Endothelial cell of umbilical vein (primary cell): Measurements from ENCODE around the gene ARHGAP22. TPM values are rescaled to one million over a fixed set of nuclear protein-coding genes. Genes with fewer than 3 reads are reported as not detected.

ENCODE experiments used
- BruUV-seq: library from RNA; stranded (reverse); fragments of 400-500 nt; replicated peaks from 2 replicates; lab custom pipeline; 2021; lab: Mats Ljungman, UMichigan
- CTCF ChIA-PET: fragments of 300-600, 350-600 bp; sonication (Branson Sonifier 250); formaldehyde crosslinking; loops from one replicate; lab custom pipeline; 2021; ENCODE audit warnings: antibody characterized with exemption, inconsistent platforms; lab: Charles Lee
- POLR2A ChIA-PET: fragments of 300-600, 350-600 bp; sonication (Branson Sonifier 250); formaldehyde crosslinking; loops from one replicate; lab custom pipeline; 2021; ENCODE audit warnings: antibody characterized with exemption, inconsistent platforms; lab: Charles Lee
- DNase-seq: peaks from one replicate; pipeline ENCODE4 v3.0.0-alpha.2; 2011; ENCODE audit warnings: low read depth, low spot score
- FAIRE-seq: peaks from 2 replicates; lab custom pipeline; 2011; peaks lifted over from hg19 to GRCh38; lab: Jason Lieb, UNC
- H2AFZ ChIP-seq: 2 replicates; pipeline ENCODE4 v1.6.0; 2012; ENCODE audit warnings: low read depth, low read length, control low read depth, inconsistent platforms
- H3K27ac ChIP-seq: 2 replicates; pipeline ENCODE4 v1.5.1; 2011; ENCODE audit warnings: low read depth, mild to moderate bottlenecking, control low read depth, low read length, moderate library complexity; ENCODE audit not compliant: insufficient read depth
- H3K27me3 ChIP-seq, 2 experiments: 2 replicates each; pipeline versions ENCODE4 v1.6.0 to v1.6.1; 2011; ENCODE audit warnings: low read length in 2 of 2, mixed read lengths in 1 of 2; ENCODE audit not compliant: control insufficient read depth in 2 of 2, insufficient read depth in 2 of 2
- H3K36me3 ChIP-seq, 2 experiments: 2 replicates in 1 of 2; 3 replicates in 1 of 2; pipeline ENCODE4 v1.5.1; 2011; ENCODE audit warnings: low read length in 2 of 2, mild to moderate bottlenecking in 1 of 2, moderate library complexity in 1 of 2; ENCODE audit not compliant: control insufficient read depth in 2 of 2, insufficient read depth in 2 of 2; ENCODE audit errors: extremely low read depth in 1 of 2
- H3K4me1 ChIP-seq: 3 replicates; pipeline ENCODE4 v1.5.1; 2011; ENCODE audit warnings: mild to moderate bottlenecking, low read length; ENCODE audit not compliant: control insufficient read depth, insufficient read depth; ENCODE audit errors: extremely low read depth
- H3K4me2 ChIP-seq: 2 replicates; pipeline ENCODE4 v1.6.1; 2011; ENCODE audit warnings: low read length, control low read depth, mixed read lengths; ENCODE audit not compliant: insufficient read depth
- H3K4me3 ChIP-seq, 3 experiments: fragments of 200-600 bp in 1 of 3; sonication (generic), shearing (Covaris generic) in 1 of 3; replicated peaks in 1 of 3; 2 replicates each; pipeline ENCODE4 v1.5.1; 2011 to 2016; ENCODE audit warnings: control low read depth in 3 of 3, low read length in 3 of 3, mild to moderate bottlenecking in 2 of 3, inconsistent platforms in 1 of 3, low read depth in 1 of 3, moderate library complexity in 1 of 3; ENCODE audit not compliant: insufficient read depth in 1 of 3
- H3K79me2 ChIP-seq: 2 replicates; pipeline ENCODE4 v1.6.0; 2012; ENCODE audit warnings: low read length, inconsistent platforms; ENCODE audit not compliant: control insufficient read depth, insufficient read depth
- H3K9ac ChIP-seq: replicated peaks from 2 replicates; pipeline ENCODE3; 2011; ENCODE audit warnings: low read length, control low read depth; ENCODE audit not compliant: insufficient read depth; ENCODE audit errors: extremely low read depth
- H3K9me1 ChIP-seq: replicated peaks from 3 replicates; pipeline ENCODE4 v1.6.0; 2011; ENCODE audit warnings: mild to moderate bottlenecking, low read length; ENCODE audit not compliant: control insufficient read depth, insufficient read depth; ENCODE audit errors: extremely low read depth
- H3K9me3 ChIP-seq: replicated peaks from 2 replicates; pipeline ENCODE4 v1.5.1; 2012; ENCODE audit warnings: low read length, inconsistent platforms; ENCODE audit not compliant: control insufficient read depth, insufficient read depth
- H4K20me1 ChIP-seq: replicated peaks from 2 replicates; pipeline ENCODE3; 2011; ENCODE audit warnings: mild to moderate bottlenecking, low read length; ENCODE audit not compliant: control insufficient read depth, insufficient read depth; ENCODE audit errors: extremely low read depth
- EZH2 ChIP-seq: IDR thresholded peaks from 2 replicates; pipeline ENCODE4 v1.6.1; 2012; ENCODE audit warnings: borderline replicate concordance, low read depth, mild to moderate bottlenecking, moderate library complexity, low read length, inconsistent platforms; ENCODE audit not compliant: severe bottlenecking
- FOS ChIP-seq: IDR thresholded peaks from 2 replicates; pipeline ENCODE4 v1.6.1; 2011; ENCODE audit warnings: mild to moderate bottlenecking, low read length, moderate library complexity, borderline replicate concordance; ENCODE audit not compliant: insufficient read depth
- GATA2 ChIP-seq: IDR thresholded peaks from 2 replicates; pipeline ENCODE4 v1.7.0; 2011; ENCODE audit warnings: low read depth, mild to moderate bottlenecking, moderate library complexity, mixed read lengths, low read length; ENCODE audit not compliant: insufficient read length, insufficient read depth
- JUN ChIP-seq: IDR thresholded peaks from 2 replicates; pipeline ENCODE4 v1.6.1; 2011; ENCODE audit warnings: borderline replicate concordance, low read depth; ENCODE audit not compliant: insufficient read length, insufficient read depth
- MYC ChIP-seq: IDR thresholded peaks from one replicate; pipeline ENCODE4 v1.6.1; 2011; ENCODE audit warnings: mild to moderate bottlenecking, low read depth, low read length
- POLR2A ChIP-seq: IDR thresholded peaks from 2 replicates; pipeline ENCODE4 v1.6.1; 2012; ENCODE audit warnings: low read depth, mild to moderate bottlenecking, control low read depth, low read length
- POLR2AphosphoS5 ChIP-seq: IDR thresholded peaks from 2 replicates; pipeline ENCODE4 v1.6.1; 2012; ENCODE audit warnings: low read depth, mild to moderate bottlenecking, control low read depth, low read length, moderate library complexity; ENCODE audit not compliant: insufficient read depth
- dilution Hi-C: fragments of 300-500 bp; cut with MboI; formaldehyde crosslinking; loops from one replicate; pipeline ENCODE4 v1.15.0; 2019; ENCODE audit warnings: low sequenced_read_pairs; ENCODE audit not compliant: extremely low pct_ligation_motif_present
- intact Hi-C: fragments of 100-400 bp; cut with micrococcal nuclease; formaldehyde crosslinking; loops from one replicate; pipeline ENCODE4 v1.10.0; 2022
- polyA plus RNA-seq, 4 experiments: library from polyadenylated mRNA; depleted of rRNA in 3 of 4; stranded (reverse) in 3 of 4; unstranded in 1 of 4; fragments of >200 nt; gene quantifications; 2 replicates each; pipeline versions ENCODE4 v1.2.1 to v1.2.3, GENCODE V29; 2011 to 2012; ENCODE audit warnings: missing spikeins in 1 of 4
- total RNA-seq: library from RNA; stranded (reverse); gene quantifications from 2 replicates; pipeline ENCODE4 v1.2.3, GENCODE V29; 2021
- TF ChIP-seq, protein P1 (sequence below): IDR thresholded peaks from 2 replicates; pipeline ENCODE4 v1.6.1; 2011; ENCODE audit not compliant: insufficient read depth, insufficient read length
- TF ChIP-seq, protein P2 (sequence below), 2 donors: IDR thresholded peaks; 1 replicate in 1 of 2; 2 replicates in 1 of 2; pipeline ENCODE4 v1.5.1; 2011; ENCODE audit warnings: low read length in 2 of 2, mild to moderate bottlenecking in 2 of 2, moderate library complexity in 2 of 2, control low read depth in 1 of 2, inconsistent platforms in 1 of 2, low read depth in 1 of 2; ENCODE audit not compliant: insufficient read depth in 1 of 2; ENCODE audit errors: extremely low read depth in 1 of 2

Gene ARHGAP22
- total and polyA plus RNA-seq, 2 donors (not counting 3 experiments of a cell fraction or from before 2014, with no cell fraction given), result 8.6 to 50.3 TPM

DNA sequence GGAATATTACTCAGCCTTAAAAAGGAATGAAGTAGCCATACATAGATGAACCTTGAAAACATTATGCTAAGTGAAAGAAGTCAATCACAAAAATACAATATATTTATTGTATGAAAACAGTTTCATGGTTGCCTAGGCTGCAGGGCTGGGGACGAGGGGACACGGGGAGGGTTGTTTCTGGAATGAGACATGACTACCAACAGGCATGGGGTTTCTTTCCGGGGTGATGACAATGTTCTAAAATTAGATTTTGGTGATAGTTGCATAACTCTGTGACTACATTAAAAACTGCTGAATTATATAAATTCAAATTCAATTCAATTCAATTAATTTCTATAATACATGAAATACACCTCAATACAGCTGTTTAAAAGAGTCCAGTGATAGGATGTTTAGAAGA lies 88.0 kb downstream of the ARHGAP22 start:
- no peak for DNase-seq
- POLR2A ChIA-PET, result no interaction called here
- H3K27ac ChIP-seq, result no peak overlapping the region

More for the DNA sequence above, 88.0 kb downstream of the ARHGAP22 start:
- Histone ChIP-seq H2AFZ (no peak overlapping the region), H3K36me3 (no peaks in the 10 kb centered on the region), H4K20me1 (no peaks in the 10 kb centered on the region), H3K79me2 (peaks cover 81% of the 10 kb centered on the region), H3K9me1 (no peaks in the 10 kb centered on the region), H3K27me3 (no peaks in the 10 kb centered on the region), H3K9me3 (peaks cover 2% of the 10 kb centered on the region), H3K4me2 (no peak overlapping the region), H3K4me3 (no peak overlapping the region), H3K4me1 (no peaks in the 10 kb centered on the region), H3K9ac (no peak overlapping the region)
- dilution Hi-C loops, result no loop called here
- TF ChIP-seq, protein P1, sequence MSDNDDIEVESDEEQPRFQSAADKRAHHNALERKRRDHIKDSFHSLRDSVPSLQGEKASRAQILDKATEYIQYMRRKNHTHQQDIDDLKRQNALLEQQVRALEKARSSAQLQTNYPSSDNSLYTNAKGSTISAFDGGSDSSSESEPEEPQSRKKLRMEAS, result no peak
- TF ChIP-seq GATA2 (no peak), POLR2AphosphoS5 (no peak), FOS (no peak), JUN (no peak), POLR2A (no peak), MYC (no peak), EZH2 (no peak)
- TF ChIP-seq, protein P2, sequence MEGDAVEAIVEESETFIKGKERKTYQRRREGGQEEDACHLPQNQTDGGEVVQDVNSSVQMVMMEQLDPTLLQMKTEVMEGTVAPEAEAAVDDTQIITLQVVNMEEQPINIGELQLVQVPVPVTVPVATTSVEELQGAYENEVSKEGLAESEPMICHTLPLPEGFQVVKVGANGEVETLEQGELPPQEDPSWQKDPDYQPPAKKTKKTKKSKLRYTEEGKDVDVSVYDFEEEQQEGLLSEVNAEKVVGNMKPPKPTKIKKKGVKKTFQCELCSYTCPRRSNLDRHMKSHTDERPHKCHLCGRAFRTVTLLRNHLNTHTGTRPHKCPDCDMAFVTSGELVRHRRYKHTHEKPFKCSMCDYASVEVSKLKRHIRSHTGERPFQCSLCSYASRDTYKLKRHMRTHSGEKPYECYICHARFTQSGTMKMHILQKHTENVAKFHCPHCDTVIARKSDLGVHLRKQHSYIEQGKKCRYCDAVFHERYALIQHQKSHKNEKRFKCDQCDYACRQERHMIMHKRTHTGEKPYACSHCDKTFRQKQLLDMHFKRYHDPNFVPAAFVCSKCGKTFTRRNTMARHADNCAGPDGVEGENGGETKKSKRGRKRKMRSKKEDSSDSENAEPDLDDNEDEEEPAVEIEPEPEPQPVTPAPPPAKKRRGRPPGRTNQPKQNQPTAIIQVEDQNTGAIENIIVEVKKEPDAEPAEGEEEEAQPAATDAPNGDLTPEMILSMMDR (IDR thresholded peaks at IDR 0.05; ENCODE audit: extremely low read depth in 1 of 2, insufficient read depth in 1 of 2, low read depth in 1 of 2, low read length in 2 of 2), result no peak
- no peak for FAIRE-seq
- CTCF ChIA-PET, result no interaction called here
- intact Hi-C loops, result no loop called here
- BruUV-seq, result no TSS peak
